Body of pancreas (tissue), 4 donors: ENCODE results near the gene OR14J1. TPM values are rescaled to one million over a fixed set of nuclear protein-coding genes. Genes with fewer than 3 reads are reported as not detected.
"Not testable (repeated sequence)": the region's sequence is repeated elsewhere in the genome, so short reads cannot be mapped to it uniquely, and the experiment has no call there.

Source experiments
- ATAC-seq: fragments of 150-250 bp; one replicate; pipeline ENCODE4 v1.9.1; 2016
- DNase-seq, 4 donors: peaks; one replicate each; pipeline ENCODE4 v3.0.0-alpha.2; 2019
- H3K27ac ChIP-seq, 4 donors: fragments of 200-600 bp; sonication (generic); 1 replicate in 3 of 4; 2 replicates in 1 of 4; pipeline versions ENCODE4 v1.5.1 to v1.6.1; 2016 to 2019; ENCODE audit warnings: mild to moderate bottlenecking in 1 of 4, mixed read lengths in 1 of 4, moderate library complexity in 1 of 4
- H3K27me3 ChIP-seq, 2 donors: fragments of 200-600 bp; sonication (generic); one replicate each; pipeline ENCODE4 v1.6.0; 2016; ENCODE audit warnings: mild to moderate bottlenecking in 1 of 2
- H3K36me3 ChIP-seq, 2 donors: fragments of 200-600 bp; sonication (generic); replicated peaks in 1 of 2; 2 replicates each; pipeline ENCODE4 v1.5.1; 2016; ENCODE audit warnings: low read depth in 2 of 2; ENCODE audit not compliant: insufficient read depth in 1 of 2
- H3K4me1 ChIP-seq: fragments of 200-600 bp; sonication (generic); one replicate; pipeline ENCODE4 v1.6.0; 2016
- H3K4me3 ChIP-seq, 2 donors: fragments of 200-600 bp; sonication (generic); 1 replicate in 1 of 2; 2 replicates in 1 of 2; pipeline ENCODE4 v1.5.1; 2016 to 2019
- H3K9me3 ChIP-seq, 3 donors: fragments of 200-600 bp; sonication (generic); 1 replicate in 2 of 3; 2 replicates in 1 of 3; pipeline ENCODE4 v1.5.1; 2016
- CTCF ChIP-seq, 7 experiments: fragments of 450-650 bp in 4 of 7; fragments of 200-600 bp in 3 of 7; sonication (generic) in 3 of 7; IDR thresholded peaks; one replicate each; pipeline ENCODE4 v1.5.1; 2016 to 2019; ENCODE audit warnings: antibody characterized with exemption in 7 of 7
- POLR2A ChIP-seq, 3 donors: fragments of 450-650 bp; IDR thresholded peaks; one replicate each; pipeline ENCODE4 v1.6.1; 2016; ENCODE audit warnings: antibody characterized with exemption in 3 of 3, mild to moderate bottlenecking in 2 of 3
- WGBS, 2 donors: methylation state at CpG; one replicate each; pipeline ENCODE4 v1.1.5; 2017; 5-methylcytosine and 5-hydroxymethylcytosine counted together
- intact Hi-C: fragments of 100-400 bp; cut with DNase I; formaldehyde crosslinking; loops from one replicate; pipeline ENCODE4 v1.15.1; 2023
- total RNA-seq, 2 donors: library from RNA; depleted of rRNA; stranded (reverse); fragments of >200 nt; gene quantifications; one replicate each; pipeline ENCODE4 v1.1.0, GENCODE V29; 2016

Gene OR14J1
- total RNA-seq, 2 donors from 2014 or later = not detected

GRCh38 chr6:29294499-29294914, 7.0 kb upstream of the OR14J1 start:
- WGBS, 2 donors = 88 to 100% methylated on average over 1 of the region's 1 CpG

GRCh38 chr6:29295181-29295585, 6.3 kb upstream of the OR14J1 start:
- TF ChIP-seq POLR2A (IDR thresholded peaks at IDR 0.05) = no peak
- H3K4me1 ChIP-seq = no peaks in the 10 kb centered on the region
- intact Hi-C loops = no loop called here
- no peaks in the 10 kb centered on the region for H3K36me3 ChIP-seq
- no peak overlapping the region for H3K4me3 ChIP-seq
- ATAC-seq = no peak
- DNase-seq = no peak
- 84 to 86% methylated on average over 8 to 11 of the region's 12 CpGs for WGBS, 2 donors
- no peaks in the 10 kb centered on the region for H3K9me3 ChIP-seq
- H3K27ac ChIP-seq = no peak overlapping the region
- H3K27me3 ChIP-seq = no peaks in the 10 kb centered on the region

More at GRCh38 chr6:29294499-29294914, 7.0 kb upstream of the OR14J1 start:
- no peak overlapping the region for H3K4me3 ChIP-seq
- intact Hi-C loops = no loop called here
- H3K27me3 ChIP-seq = no peaks in the 10 kb centered on the region
- ATAC-seq (no peak), DNase-seq (no peak)
- H3K36me3 ChIP-seq = no peaks in the 10 kb centered on the region
- no peak for TF ChIP-seq POLR2A (IDR thresholded peaks at IDR 0.05)
- no peak for TF ChIP-seq CTCF (IDR thresholded peaks at IDR 0.05)
- H3K9me3 ChIP-seq = no peaks in the 10 kb centered on the region
- no peaks in the 10 kb centered on the region for H3K4me1 ChIP-seq
- H3K27ac ChIP-seq = no peak overlapping the region

- H3K4me1 ChIP-seq = no peaks in the 10 kb centered on the region
- intact Hi-C loops = no loop called here
- 91 to 92% methylated on average over 7 of the region's 7 CpGs for WGBS, 2 donors
- no peak for TF ChIP-seq CTCF (IDR thresholded peaks at IDR 0.05)
- TF ChIP-seq POLR2A (IDR thresholded peaks at IDR 0.05) = no peak
- no peak for DNase-seq
- no peak for ATAC-seq
- H3K9me3 ChIP-seq = no peaks in the 10 kb centered on the region
- H3K27ac ChIP-seq = no peak overlapping the region
- no peaks in the 10 kb centered on the region for H3K27me3 ChIP-seq
- H3K4me3 ChIP-seq = no peak overlapping the region
- H3K36me3 ChIP-seq = no peaks in the 10 kb centered on the region
Measured at GRCh38 chr6:29295623-29296022, 5.9 kb upstream of the OR14J1 start.

GRCh38 chr6:29319931-29320330, 18.4 kb downstream of the OR14J1 start:
- ATAC-seq = no peak
- H3K4me3 ChIP-seq = no peak overlapping the region
- TF ChIP-seq CTCF (IDR thresholded peaks at IDR 0.05) = no peak
- no peak overlapping the region for H3K27ac ChIP-seq
- H3K27me3 ChIP-seq = no peaks in the 10 kb centered on the region
- no peaks in the 10 kb centered on the region for H3K4me1 ChIP-seq
- H3K36me3 ChIP-seq = no peaks in the 10 kb centered on the region
- intact Hi-C loops = no loop called here
- 64 to 67% methylated on average over 2 of the region's 2 CpGs for WGBS, 2 donors
- DNase-seq = no peak
- no peaks in the 10 kb centered on the region for H3K9me3 ChIP-seq

- ATAC-seq, H3K27me3 ChIP-seq, H3K9me3 ChIP-seq, H3K4me3 ChIP-seq, DNase-seq, H3K36me3 ChIP-seq, H3K27ac ChIP-seq, intact Hi-C loops, H3K4me1 ChIP-seq: not testable (repeated sequence)
Measured at GRCh38 chr6:29323332-29323731, 21.8 kb downstream of the OR14J1 start.

GRCh38 chr6:29325777-29326176, 24.3 kb downstream of the OR14J1 start:
- H3K27me3 ChIP-seq = no peaks in the 10 kb centered on the region

More at GRCh38 chr6:29325777-29326176, 24.3 kb downstream of the OR14J1 start:
- no peak overlapping the region for H3K27ac ChIP-seq
- no peaks in the 10 kb centered on the region for H3K9me3 ChIP-seq
- no peaks in the 10 kb centered on the region for H3K36me3 ChIP-seq
- DNase-seq = no peak
- WGBS, 2 donors = 43 to 47% methylated on average over 4 of the region's 4 CpGs
- no peak overlapping the region for H3K4me3 ChIP-seq
- TF ChIP-seq CTCF (IDR thresholded peaks at IDR 0.05) (no peak), POLR2A (IDR thresholded peaks at IDR 0.05) (no peak)
- no peak for ATAC-seq
- intact Hi-C loops = no loop called here
- no peaks in the 10 kb centered on the region for H3K4me1 ChIP-seq
